ENCODE data around the gene PRDM10. TPM values are rescaled to one million over a fixed set of nuclear protein-coding genes. Genes with fewer than 3 reads are reported as not detected.

PRDM10 gene, protein sequence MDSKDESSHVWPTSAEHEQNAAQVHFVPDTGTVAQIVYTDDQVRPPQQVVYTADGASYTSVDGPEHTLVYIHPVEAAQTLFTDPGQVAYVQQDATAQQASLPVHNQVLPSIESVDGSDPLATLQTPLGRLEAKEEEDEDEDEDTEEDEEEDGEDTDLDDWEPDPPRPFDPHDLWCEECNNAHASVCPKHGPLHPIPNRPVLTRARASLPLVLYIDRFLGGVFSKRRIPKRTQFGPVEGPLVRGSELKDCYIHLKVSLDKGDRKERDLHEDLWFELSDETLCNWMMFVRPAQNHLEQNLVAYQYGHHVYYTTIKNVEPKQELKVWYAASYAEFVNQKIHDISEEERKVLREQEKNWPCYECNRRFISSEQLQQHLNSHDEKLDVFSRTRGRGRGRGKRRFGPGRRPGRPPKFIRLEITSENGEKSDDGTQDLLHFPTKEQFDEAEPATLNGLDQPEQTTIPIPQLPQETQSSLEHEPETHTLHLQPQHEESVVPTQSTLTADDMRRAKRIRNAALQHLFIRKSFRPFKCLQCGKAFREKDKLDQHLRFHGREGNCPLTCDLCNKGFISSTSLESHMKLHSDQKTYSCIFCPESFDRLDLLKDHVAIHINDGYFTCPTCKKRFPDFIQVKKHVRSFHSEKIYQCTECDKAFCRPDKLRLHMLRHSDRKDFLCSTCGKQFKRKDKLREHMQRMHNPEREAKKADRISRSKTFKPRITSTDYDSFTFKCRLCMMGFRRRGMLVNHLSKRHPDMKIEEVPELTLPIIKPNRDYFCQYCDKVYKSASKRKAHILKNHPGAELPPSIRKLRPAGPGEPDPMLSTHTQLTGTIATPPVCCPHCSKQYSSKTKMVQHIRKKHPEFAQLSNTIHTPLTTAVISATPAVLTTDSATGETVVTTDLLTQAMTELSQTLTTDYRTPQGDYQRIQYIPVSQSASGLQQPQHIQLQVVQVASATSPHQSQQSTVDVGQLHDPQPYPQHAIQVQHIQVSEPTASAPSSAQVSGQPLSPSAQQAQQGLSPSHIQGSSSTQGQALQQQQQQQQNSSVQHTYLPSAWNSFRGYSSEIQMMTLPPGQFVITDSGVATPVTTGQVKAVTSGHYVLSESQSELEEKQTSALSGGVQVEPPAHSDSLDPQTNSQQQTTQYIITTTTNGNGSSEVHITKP
- total RNA-seq = 6.1 and 8.6 TPM in 2 replicates

- no peak for TF ChIP-seq CTCF (IDR thresholded peaks at IDR 0.05; ENCODE audit: insufficient read depth, low read depth, low read length)
- H3K4me3 ChIP-seq (ENCODE audit: low read depth, low read length) = peak within 1 kb of the TSS; percentile 64
- peak; percentile 95 for DNase-seq (ENCODE audit: low read depth)
Measured at GRCh38 chr11:130002352-130002845, at the start of gene PRDM10. Gene PRDM10 (minus strand): TSS chr11:130002835. CDS start chr11:129960964, 41,871 bp downstream.

- TF ChIP-seq CTCF (IDR thresholded peaks at IDR 0.05; ENCODE audit: insufficient read depth, low read depth, low read length) = no peak
- no peak overlapping the region for H3K4me3 ChIP-seq (ENCODE audit: low read depth, low read length)
- DNase-seq (ENCODE audit: low read depth) = peak; percentile 51
Measured at GRCh38 chr11:130051082-130051481, 48.4 kb upstream of the PRDM10 start.

- no peak overlapping the region for H3K4me3 ChIP-seq (ENCODE audit: low read depth, low read length)
- TF ChIP-seq CTCF (IDR thresholded peaks at IDR 0.05; ENCODE audit: insufficient read depth, low read depth, low read length) = no peak
- DNase-seq (ENCODE audit: low read depth) = peak; percentile 58
Measured at GRCh38 chr11:130050257-130050656, 47.6 kb upstream of the PRDM10 start.

DNA sequence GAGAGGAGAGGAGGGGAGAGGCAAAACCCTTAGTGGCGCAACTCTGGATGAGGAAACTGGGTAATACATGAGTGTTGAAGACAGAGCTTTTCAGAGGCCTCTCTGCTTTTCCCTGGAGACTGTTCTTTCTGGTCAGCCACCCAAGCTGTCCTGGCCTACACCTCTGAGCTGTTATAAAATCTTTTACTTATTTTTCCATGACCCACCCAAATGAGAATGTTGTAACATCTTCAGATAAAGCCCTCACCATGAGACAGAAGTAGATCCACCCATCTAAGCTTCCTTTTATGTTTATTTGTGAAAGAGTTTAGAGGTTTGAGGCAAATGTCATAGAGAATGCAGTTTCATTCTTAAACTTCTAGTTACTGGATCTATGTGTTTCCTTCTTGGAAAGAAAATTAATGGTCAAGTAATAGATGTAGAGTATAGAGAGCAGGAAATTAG lies 46.7 kb upstream of the PRDM10 start:
- no peak overlapping the region for H3K4me3 ChIP-seq (ENCODE audit: low read depth, low read length)
- TF ChIP-seq CTCF (IDR thresholded peaks at IDR 0.05; ENCODE audit: insufficient read depth, low read depth, low read length) = no peak
- peak; percentile 30 for DNase-seq (ENCODE audit: low read depth)

GRCh38 chr11:130047141-130047540 lies 44.5 kb upstream of the PRDM10 start:
- TF ChIP-seq CTCF (IDR thresholded peaks at IDR 0.05; ENCODE audit: insufficient read depth, low read depth, low read length) = no peak
- no peak overlapping the region for H3K4me3 ChIP-seq (ENCODE audit: low read depth, low read length)
- no peak for DNase-seq (ENCODE audit: low read depth)

DNA sequence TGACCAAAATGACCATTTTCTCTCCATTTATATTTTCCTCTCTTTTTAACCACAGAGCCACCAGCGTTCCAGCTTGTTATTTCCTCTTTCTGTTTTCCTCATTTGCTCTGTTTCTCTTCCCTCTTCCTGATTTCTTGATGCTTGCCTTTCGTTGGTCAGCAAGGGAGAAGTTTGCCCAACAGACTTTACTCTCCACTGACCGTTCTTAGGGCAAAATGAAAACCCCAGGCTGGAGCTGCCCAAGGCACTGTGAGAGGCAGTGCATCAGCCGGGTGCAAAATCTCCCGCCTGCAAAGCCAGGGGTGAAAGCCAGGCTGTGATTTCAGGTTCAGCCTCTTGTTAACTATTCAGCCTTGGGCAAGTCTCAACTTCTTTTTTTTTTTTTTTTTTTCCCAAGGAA lies 40.9 kb upstream of the PRDM10 start:
- DNase-seq (ENCODE audit: low read depth) = no peak
- no peak overlapping the region for H3K4me3 ChIP-seq (ENCODE audit: low read depth, low read length)
- TF ChIP-seq CTCF (IDR thresholded peaks at IDR 0.05; ENCODE audit: insufficient read depth, low read depth, low read length) = no peak

Measured in fibroblast of villous mesenchyme (primary cell).